HG03280 (cell line): Measurements from ENCODE around the gene IFT22.
"Not testable (repeated sequence)": the region's sequence is repeated elsewhere in the genome, so short reads cannot be mapped to it uniquely, and the experiment has no call there.

Experiments used
- ATAC-seq: cut with Tn5 transposase; IDR thresholded peaks from one replicate; pipeline ENCODE4 v1.9.1; 2021; ENCODE audit warnings: mild to moderate bottlenecking, moderate library complexity; ENCODE audit not compliant: unreplicated experiment

IFT22 gene

GRCh38 chr7:101321491-101322401 lies at the start of gene IFT22:
Gene IFT22 (minus strand): TSS chr7:101321812. CDS start chr7:101321709, 103 bp downstream.
- peak; percentile 93 for ATAC-seq

DNA sequence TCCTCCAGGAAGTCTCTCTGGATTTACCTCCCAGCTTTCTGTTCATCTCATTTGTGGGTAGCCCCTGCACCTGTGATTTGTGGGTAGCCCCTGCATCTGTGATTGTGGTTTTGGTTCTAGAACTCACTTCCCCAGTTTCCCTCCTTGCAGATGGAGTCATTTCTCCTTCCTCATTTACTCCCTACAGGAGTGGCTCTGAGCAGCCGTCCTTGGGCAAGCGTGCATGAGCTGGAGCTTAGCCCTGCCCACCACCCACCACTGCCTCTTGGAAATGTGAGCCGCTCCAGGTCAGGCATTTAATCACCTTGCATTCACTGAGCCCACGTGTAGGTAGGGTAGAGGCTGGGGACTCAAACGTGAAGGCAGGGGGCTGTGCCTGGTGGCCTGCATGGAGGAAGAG lies 49.2 kb upstream of the IFT22 start:
- no peak for ATAC-seq

DNA sequence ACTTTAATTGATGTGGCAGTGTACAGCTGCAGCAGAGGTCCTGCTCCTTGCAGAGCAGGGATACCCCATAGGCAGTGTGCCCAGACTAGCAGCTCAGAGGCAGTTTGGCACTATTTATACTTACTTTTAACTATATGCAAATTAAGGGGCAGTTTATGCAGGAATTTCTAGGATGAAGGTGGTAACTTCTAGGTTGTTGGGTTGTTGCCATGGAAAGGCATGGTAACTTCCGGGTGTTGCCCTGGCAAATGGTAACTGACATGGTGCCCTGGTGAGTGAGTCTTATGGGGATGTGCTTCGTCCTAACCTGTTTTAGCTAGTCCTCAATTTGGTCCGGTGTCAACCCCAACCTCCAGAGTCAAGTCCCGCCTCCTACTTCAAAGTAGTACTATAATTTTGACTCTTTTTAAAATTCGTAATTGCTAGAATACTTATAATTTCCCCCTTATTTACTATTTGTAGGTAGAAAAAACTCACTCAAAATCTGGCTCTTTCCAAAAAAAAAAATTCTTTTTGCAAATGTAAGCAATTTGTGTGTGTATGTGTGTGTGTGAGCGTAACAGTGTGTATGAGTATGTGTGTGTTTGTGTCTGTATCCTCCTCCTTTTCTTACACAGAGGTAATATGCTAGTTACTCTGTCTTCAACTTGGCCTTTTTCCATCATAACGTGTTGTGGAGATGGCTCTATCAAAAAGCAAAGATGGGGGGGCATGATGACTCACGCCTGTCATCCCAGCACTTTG lies 47.0 kb upstream of the IFT22 start:
- no peak for ATAC-seq

GRCh38 chr7:101367676-101368075 lies 46.1 kb upstream of the IFT22 start:
- ATAC-seq = no peak

GRCh38 chr7:101365956-101366355 lies 44.3 kb upstream of the IFT22 start:
- ATAC-seq = no peak

GRCh38 chr7:101363734-101364374 lies 42.2 kb upstream of the IFT22 start:
- no peak for ATAC-seq

DNA sequence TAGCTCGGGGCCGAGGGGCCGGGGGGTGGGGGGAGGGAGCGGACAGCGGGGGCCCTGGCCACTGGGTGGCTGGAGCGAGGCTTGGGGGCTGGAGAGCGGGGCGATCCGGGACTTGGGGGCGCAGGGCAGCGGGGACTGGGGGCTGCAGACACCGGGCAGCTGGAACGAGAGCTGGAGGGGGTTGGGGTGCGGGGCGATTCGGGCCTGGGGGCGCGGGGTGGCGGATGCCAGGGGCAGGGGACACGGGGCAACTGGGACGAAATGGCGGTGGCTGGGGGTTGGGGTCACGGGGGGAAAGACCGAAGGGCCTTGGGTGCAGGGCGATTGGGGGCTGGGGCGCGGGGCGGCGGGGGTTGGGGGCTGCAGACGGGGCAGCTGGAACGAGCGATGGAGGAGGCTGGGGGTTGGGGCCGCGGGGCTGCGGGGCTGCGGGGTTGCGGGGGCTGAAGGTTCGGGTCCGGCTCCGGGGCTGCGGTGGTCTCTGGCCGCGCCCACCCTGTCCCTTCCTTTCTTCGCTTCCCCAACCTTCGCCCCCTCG lies 41.7 kb upstream of the IFT22 start:
- no peak for ATAC-seq

DNA sequence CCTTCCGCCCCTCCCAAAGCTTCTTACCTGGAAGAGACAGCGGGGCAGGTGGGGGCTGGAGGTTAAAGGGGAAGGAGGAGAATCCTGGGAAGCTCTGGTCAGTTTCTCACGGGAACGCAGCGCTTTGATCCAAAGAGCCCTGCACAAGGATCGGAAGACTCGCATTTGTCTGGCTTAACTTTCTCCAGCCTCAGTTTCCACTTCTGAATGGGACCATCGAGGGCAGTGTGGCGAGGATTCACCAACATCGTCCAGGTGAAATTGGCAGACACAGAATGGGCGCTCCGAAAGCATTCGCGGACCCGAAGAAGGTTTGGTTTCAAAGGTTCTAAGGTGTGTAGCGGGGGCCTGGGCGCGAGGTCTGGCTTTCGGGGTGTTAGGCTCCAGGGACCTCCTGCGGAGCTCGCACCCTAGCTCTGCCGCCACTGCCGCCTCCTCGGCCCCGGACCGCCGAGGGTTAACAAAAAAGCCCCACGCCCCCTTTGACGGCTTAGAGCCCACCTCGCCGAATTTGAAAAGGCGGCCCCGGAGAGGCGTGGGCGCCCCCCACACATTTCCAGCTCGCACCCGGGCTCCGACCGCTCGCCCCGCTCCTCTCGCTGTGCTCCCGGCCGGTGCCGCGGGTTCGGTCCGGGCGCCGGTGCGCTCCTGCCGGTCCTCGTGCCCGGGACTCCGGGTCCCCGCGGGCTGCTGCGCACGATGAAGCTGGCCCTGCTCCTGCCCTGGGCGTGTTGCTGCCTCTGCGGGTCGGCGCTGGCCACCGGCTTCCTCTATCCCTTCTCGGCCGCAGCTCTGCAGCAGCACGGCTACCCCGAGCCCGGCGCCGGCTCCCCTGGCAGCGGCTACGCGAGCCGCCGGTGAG lies 41.0 kb upstream of the IFT22 start, which contains the start of gene COL26A1:
Gene COL26A1, plus strand, starts transcription at position 542 of the 862 bp plus-strand sequence. Its CDS starts 158 bp downstream, at position 700.
- ATAC-seq = no peak

DNA sequence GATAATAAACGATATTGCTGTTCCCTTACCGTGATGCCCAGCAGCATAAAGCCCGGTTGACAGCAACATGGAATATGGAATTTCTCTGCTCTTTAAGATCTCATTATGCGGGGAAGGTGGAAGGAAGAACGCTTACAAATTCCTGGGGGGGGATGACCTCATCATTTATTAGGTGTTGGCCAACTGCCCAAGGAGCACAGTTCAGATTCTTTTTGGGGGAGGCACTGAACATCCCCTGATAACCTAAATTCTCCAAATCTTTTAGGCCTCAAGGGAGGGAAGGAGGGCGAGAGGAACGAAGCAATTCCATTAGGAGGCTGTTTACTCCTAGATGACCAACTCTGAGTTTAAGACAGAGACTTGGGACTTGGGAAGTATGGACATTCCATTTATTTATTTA lies 35.8 kb upstream of the IFT22 start:
- ATAC-seq = no peak

GRCh38 chr7:101352920-101353308 lies 31.3 kb upstream of the IFT22 start:
- ATAC-seq = no peak

DNA sequence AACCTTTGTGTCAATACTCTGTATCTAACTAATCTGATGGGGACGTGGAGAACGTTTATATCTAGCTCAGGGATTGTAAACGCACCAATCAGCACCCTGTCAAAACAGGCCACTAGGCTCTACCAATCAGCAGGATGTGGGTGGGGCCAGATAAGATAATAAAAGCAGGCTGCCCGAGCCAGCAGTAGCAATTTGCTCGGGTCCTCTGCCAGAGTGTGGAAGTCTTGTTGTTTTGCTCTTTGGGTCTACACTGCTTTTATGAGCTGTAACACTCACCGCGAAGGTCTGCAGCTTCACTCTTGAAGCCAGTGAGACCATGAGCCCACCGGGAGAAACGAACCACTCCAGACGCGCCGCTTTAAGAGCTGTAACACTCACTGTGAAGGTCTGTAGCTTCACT lies 27.7 kb upstream of the IFT22 start:
- ATAC-seq = not testable (repeated sequence)

GRCh38 chr7:101348456-101349067 lies 26.9 kb upstream of the IFT22 start:
- ATAC-seq = not testable (repeated sequence)

DNA sequence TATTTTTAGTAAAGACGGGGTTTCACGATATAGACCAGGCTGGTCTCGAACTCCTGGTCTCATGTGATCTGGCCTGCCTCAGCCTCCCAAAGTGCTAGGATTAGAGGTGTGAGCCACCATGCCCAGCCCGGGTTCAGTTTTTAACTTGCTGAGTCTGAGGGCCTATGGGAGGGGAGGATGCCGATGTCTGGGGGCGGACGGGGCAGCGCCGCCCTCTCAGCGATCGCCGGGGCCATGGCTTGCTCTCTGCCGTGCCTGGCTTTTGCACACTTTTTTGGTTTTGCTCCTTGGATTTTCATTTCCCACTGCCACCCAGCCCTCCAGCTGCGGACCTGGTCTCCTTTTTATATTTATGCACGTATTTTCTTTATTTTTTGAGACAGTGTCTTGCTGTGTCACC lies 25.9 kb upstream of the IFT22 start:
- no peak for ATAC-seq

GRCh38 chr7:101342892-101343291 lies 21.3 kb upstream of the IFT22 start:
- no peak for ATAC-seq

- ATAC-seq = no peak
Observed at GRCh38 chr7:101340379-101340778, 18.8 kb upstream of the IFT22 start.

GRCh38 chr7:101333912-101334311 lies 12.3 kb upstream of the IFT22 start:
- ATAC-seq = no peak

- ATAC-seq = no peak
Observed at GRCh38 chr7:101332026-101332425, 10.4 kb upstream of the IFT22 start.

DNA sequence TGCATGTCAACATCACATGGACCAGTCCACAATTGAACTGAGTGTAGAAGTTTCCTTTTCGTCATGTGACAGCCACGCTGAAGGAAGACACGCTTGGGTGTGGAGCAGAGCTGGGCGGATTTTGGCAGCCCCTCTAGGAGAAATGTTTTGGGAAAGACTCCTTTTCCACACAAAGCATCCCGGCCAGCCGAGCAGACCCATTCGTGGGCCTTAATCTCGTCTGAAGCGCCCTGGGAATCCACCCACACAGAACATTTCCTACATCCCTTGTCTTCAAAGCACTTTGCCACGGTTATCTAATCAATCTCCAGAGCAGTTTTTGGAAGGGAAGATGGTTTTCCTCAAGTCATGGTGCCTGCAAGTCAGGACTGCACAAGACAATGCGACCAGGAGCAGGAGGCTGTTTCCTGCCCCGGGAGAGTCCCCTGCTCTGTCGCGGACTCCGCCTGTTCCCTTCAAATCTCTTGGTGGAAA lies 8.4 kb upstream of the IFT22 start:
- no peak for ATAC-seq

DNA sequence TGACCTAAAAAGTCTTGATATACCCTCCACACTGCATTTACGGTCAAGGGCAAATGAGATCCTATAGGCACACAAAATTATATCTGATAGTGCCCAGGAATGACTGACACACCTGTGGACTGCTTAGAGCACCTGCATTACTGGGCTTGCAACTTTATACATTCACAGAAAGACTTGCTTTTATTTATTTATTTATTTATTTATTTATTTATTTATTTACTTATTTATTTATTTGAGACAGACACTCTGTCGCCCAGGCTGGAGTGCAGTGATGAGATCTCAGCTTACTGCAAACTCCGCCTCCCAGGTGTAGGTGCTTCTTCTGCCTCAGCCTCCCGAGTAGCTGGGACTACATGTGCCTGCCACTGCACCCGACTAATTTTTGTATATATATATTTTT lies 6.5 kb upstream of the IFT22 start:
- no peak for ATAC-seq

DNA sequence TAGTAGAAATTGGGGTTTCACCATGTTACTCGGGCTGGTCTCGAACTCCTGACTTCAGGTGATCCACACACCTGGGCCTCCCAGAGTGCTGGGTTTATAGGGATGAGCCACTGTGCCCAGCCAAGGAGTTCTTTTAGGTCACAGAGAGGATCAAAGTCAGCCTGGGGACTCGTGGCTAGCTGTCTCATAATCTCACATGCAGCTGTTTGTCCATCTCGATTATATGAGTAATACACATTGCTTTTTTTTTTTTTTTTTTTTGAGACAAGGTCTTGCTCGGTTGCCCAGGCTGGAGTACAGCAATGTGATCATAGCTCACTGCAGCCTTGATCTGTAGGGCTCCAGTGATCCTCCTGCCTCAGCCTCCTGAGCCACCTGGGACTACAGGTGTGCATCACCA lies 2.2 kb downstream of the IFT22 start:
- ATAC-seq = no peak
